GM12892 (cell line): ENCODE results near the gene FRMD5.

Source experiments
- POLR2A ChIP-seq: IDR thresholded peaks from 2 replicates; pipeline ENCODE4 v1.6.1; 2011; ENCODE audit warnings: low read depth, low read length, control low read depth
- POLR2AphosphoS5 ChIP-seq: IDR thresholded peaks from 2 replicates; pipeline ENCODE4 v1.6.1; 2011; ENCODE audit warnings: low read depth, low read length, control low read depth
- TAF1 ChIP-seq: IDR thresholded peaks from 2 replicates; pipeline ENCODE4 v1.6.1; 2011; ENCODE audit warnings: low read depth, mild to moderate bottlenecking, control low read depth, low read length, borderline replicate concordance

DNA sequence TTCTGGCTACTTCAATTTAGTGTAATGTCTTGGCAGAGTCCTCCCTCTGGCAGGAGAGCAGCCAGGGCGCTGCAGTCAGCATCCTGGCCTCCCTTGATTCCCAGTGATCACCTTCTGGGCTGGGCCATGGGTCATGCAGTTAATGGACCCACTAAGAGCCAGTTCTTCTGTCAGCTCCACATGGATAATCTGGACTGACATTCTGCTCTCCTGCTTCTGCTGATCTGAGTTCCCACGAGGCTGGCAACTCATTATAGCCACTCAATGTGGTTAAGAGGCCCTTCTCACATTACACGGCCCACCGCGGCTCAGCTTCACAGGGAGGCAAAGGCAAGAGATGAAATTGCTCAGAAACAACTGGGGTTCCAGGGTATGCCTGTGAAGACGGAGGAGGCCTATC lies 274.3 kb downstream of the FRMD5 start:
- TF ChIP-seq POLR2AphosphoS5 (no peak), POLR2A (no peak), TAF1 (no peak)
